Tibial artery (tissue), 4 donors: ENCODE measurements around the gene DEAF1.

Source experiments
- DNase-seq, 2 donors: peaks; one replicate each; pipeline ENCODE4 v3.0.0-alpha.2; 2019
- H3K27ac ChIP-seq, 2 donors: fragments of 200-600 bp; sonication (generic) in 1 of 2; 1 replicate in 1 of 2; 2 replicates in 1 of 2; pipeline ENCODE4 v1.5.1; 2018 to 2019; ENCODE audit warnings: mild to moderate bottlenecking in 1 of 2
- H3K27me3 ChIP-seq, 2 donors: fragments of 200-600 bp; sonication (generic) in 1 of 2; one replicate each; pipeline versions ENCODE4 v1.5.1 to v1.6.0; 2016 to 2019
- H3K36me3 ChIP-seq, 3 donors: fragments of 200-600 bp; sonication (generic) in 2 of 3; one replicate each; pipeline ENCODE4 v1.5.1; 2016 to 2019; ENCODE audit warnings: mild to moderate bottlenecking in 2 of 3
- H3K4me1 ChIP-seq, 4 donors: fragments of 200-600 bp; sonication (generic) in 2 of 4; 1 replicate in 3 of 4; 2 replicates in 1 of 4; pipeline ENCODE4 v1.5.1; 2016 to 2019
- H3K4me3 ChIP-seq, 2 donors: fragments of 200-600 bp; sonication (generic) in 1 of 2; 1 replicate in 1 of 2; 2 replicates in 1 of 2; pipeline ENCODE4 v1.5.1; 2018 to 2019; ENCODE audit warnings: mild to moderate bottlenecking in 2 of 2
- H3K9me3 ChIP-seq, 3 donors: fragments of 200-600 bp; sonication (generic) in 1 of 3; one replicate each; pipeline ENCODE4 v1.5.1; 2016 to 2019
- CTCF ChIP-seq, 2 experiments: fragments of 200-600 bp in 1 of 2; fragments of 450-650 bp in 1 of 2; IDR thresholded peaks; one replicate each; pipeline ENCODE4 v1.5.1; 2017 to 2019; ENCODE audit warnings: antibody characterized with exemption in 2 of 2, mild to moderate bottlenecking in 1 of 2, moderate library complexity in 1 of 2
- intact Hi-C: fragments of 100-400 bp; cut with DNase I; formaldehyde crosslinking; loops from one replicate; pipeline ENCODE4 v1.15.0; 2023; ENCODE audit warnings: low total_unique reads

DEAF1 gene

DNA sequence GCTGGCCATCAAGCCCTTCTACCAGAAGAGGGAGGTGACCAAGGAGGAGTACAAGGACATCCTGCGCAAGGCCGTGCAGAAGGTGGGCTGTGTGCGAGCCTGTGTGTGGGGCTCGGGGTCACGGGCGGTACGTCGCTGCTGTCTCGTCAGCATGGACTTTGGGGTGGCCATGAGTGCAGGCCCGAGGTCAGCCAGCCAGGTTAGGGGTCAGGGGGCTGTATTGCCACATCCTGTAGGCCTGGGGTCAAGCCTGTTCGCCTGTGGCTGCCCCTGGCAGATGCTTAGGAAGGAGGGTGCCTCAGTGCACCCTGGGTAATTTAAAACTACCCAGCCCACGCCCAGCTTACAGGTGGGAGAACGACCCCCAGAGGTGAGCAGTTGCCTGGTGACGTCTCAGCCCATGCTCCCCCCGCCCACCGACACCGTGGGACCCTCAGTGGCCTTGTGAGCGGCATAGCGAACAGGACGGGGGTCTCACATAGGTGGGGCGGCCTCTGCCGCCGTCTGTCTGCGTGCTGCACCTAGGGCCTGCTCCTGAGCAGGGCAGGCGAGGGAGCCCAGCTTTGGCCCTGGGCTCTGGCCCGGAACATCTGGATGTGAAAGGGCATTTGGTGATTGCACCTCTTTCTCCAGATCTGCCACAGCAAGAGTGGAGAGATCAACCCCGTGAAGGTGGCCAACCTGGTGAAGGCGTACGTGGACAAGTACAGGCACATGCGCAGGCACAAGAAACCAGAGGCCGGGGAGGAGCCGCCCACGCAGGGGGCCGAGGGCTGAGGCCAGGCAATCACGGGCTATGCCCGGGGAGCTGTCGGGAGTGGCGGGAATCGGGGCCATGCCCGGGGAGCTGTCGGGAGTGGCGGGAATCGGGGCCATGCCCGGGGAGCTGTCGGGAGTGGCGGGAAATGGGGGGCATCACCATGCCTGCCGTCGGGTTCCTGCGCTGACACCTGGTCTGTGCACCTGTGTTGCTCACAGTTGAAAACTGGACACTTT, 83.7 kb downstream of the DEAF1 start:
- H3K27me3 ChIP-seq, result no peaks in the 10 kb centered on the region
- H3K4me1 ChIP-seq, result peaks cover 0 to 28% (median 18%) of the 10 kb centered on the region in 4 donors
- H3K27ac ChIP-seq, result no peak overlapping the region
- TF ChIP-seq CTCF (IDR thresholded peaks at IDR 0.05), result no peak
- intact Hi-C loops, result loop anchor here (2.0 to 5.0 kb wide), 2 partner anchors 34 to 78 kb away; partner anchors contain the start of gene PHRF1
- H3K36me3 ChIP-seq, result peaks cover 67 to 76% (median 75%) of the 10 kb centered on the region in 3 donors
- H3K9me3 ChIP-seq, result no peaks in the 10 kb centered on the region
- DNase-seq, result peak in 1 of 2 donors; percentile 62
- no peak overlapping the region for H3K4me3 ChIP-seq

GRCh38 chr11:610146-610801, 84.7 kb downstream of the DEAF1 start:
- Histone ChIP-seq H3K36me3 (peaks cover 76 to 86% (median 85%) of the 10 kb centered on the region in 3 donors), H3K4me1 (peaks cover 0 to 27% (median 15%) of the 10 kb centered on the region in 4 donors), H3K27ac (no peak overlapping the region), H3K4me3 (no peak overlapping the region), H3K27me3 (no peaks in the 10 kb centered on the region), H3K9me3 (no peaks in the 10 kb centered on the region)
- intact Hi-C loops, result loop anchor here (2.0 to 5.0 kb wide), 2 partner anchors 33 to 77 kb away; partner anchors contain the start of gene PHRF1
- TF ChIP-seq CTCF (IDR thresholded peaks at IDR 0.05), result no peak
- no peak for DNase-seq

DNA sequence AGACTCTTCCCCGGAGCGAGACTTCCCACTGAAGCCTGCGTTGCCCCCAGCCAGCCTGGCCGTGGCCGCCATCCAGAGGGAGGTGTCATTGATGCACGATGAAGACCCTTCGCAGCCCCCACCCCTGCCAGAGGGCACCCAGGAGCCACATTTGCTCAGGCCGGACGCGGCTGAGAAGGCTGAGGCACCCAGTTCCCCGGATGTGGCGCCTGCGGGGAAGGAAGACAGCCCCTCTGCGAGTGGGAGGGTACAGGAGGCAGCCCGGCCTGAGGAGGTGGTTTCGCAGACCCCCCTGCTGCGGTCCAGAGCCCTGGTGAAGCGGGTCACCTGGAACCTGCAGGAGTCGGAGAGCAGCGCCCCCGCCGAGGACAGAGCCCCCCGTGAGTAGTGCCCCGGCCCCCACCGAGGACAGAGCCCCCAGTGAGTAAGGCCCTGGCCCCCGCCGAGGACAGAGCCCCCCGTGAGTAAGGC, 85.6 kb downstream of the DEAF1 start:
- no peak for DNase-seq
- Histone ChIP-seq H3K36me3 (peaks cover 83 to 95% (median 94%) of the 10 kb centered on the region in 3 donors), H3K4me3 (no peak overlapping the region), H3K27me3 (no peaks in the 10 kb centered on the region), H3K4me1 (peaks cover 0 to 18% (median 6%) of the 10 kb centered on the region in 4 donors), H3K27ac (no peak overlapping the region), H3K9me3 (no peaks in the 10 kb centered on the region)
- intact Hi-C loops, result no loop called here
- TF ChIP-seq CTCF (IDR thresholded peaks at IDR 0.05), result no peak

DNA sequence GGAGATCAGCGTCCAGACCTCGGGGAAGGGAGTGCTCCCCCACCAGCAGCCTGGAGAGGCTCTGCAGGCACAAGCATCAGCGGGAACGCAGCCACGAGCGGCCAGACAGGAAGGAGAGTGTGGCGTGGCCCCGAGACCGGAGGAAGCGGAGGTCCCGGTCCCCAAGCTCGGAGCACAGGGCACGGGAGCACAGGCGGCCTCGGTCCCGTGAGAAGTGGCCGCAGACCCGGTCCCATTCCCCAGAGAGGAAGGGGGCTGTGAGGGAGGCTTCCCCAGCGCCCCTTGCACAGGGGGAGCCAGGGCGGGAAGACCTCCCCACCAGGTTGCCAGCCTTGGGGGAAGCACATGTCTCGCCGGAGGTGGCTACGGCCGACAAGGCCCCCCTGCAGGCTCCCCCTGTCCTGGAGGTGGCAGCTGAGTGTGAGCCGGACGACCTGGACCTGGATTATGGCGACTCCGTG, 86.2 kb downstream of the DEAF1 start:
- peaks cover 0 to 12% (median 1%) of the 10 kb centered on the region in 4 donors for H3K4me1 ChIP-seq
- no peak for TF ChIP-seq CTCF (IDR thresholded peaks at IDR 0.05)
- intact Hi-C loops, result no loop called here
- H3K27ac ChIP-seq, result no peak overlapping the region
- H3K4me3 ChIP-seq, result no peak overlapping the region
- H3K27me3 ChIP-seq, result no peaks in the 10 kb centered on the region
- peaks cover 89 to 100% (median 99%) of the 10 kb centered on the region in 3 donors for H3K36me3 ChIP-seq
- no peaks in the 10 kb centered on the region for H3K9me3 ChIP-seq
- no peak for DNase-seq

DNA sequence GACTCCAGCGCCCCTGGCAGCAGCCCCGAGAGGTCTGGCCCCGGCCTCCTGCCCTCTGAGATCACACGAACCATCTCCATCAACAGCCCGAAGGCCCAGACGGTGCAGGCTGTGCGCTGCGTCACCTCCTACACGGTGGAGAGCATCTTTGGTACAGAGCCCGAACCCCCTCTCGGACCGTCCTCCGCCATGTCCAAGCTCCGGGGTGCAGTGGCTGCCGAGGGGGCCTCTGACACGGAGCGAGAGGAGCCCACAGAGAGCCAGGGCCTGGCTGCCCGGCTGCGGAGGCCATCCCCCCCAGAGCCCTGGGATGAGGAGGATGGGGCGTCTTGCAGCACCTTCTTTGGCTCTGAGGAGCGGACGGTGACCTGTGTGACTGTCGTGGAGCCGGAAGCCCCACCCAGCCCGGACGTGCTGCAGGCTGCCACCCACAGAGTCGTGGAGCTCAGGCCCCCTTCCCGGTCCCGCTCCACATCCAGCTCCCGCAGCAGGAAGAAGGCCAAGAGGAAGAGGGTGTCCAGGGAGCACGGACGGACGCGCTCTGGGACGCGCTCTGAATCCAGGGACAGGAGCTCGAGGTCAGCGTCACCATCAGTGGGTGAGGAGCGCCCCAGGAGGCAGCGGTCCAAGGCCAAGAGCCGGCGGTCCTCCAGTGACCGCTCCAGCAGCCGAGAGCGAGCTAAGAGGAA, 86.9 kb downstream of the DEAF1 start:
- Histone ChIP-seq H3K27ac (no peak overlapping the region), H3K27me3 (no peaks in the 10 kb centered on the region), H3K36me3 (peaks cover 94 to 100% (median 98%) of the 10 kb centered on the region in 3 donors), H3K9me3 (no peaks in the 10 kb centered on the region), H3K4me3 (no peak overlapping the region), H3K4me1 (peaks cover 0 to 7% (median 0%) of the 10 kb centered on the region in 4 donors)
- DNase-seq, result no peak
- no peak for TF ChIP-seq CTCF (IDR thresholded peaks at IDR 0.05)
- intact Hi-C loops, result no loop called here
